Activated CD4-positive, alpha-beta T cell treated with anti-CD3 and anti-CD28 coated beads, Interleukin-2, amount 50 U/mL, for 4 hours (primary cell): ENCODE data around the gene EPC2.
"Not testable (repeated sequence)": the region's sequence is repeated elsewhere in the genome, so short reads cannot be mapped to it uniquely, and the experiment has no call there.

Experiments
- DNase-seq, 2 experiments: peaks; one replicate each; pipeline ENCODE4 v3.0.0-alpha.2; 2020

EPC2 gene

DNA sequence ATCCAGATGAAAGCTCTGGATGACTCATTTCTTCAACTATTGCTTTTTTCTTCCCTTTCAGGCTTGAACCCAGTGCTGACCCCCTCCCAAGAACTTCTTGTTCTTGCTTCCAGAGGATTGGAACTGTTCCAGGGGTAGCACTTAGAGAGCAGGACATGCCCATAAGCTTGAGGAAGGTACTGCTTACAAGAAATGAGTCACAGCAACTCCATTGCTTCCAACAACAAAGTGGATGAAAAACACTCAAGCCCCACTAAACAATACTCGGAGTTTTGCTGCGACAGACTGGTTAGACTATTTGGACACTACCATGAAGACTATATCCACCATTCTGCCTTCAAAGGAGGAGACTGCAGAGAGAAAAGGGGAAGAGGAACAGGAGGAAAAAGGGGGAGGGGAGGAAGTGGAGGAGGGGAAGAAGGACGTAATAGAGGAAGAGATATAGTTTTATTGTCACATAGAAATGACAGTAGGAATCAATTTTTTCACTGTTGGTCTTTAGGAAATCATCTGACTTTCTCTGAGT lies 1.6 kb upstream of the EPC2 start:
- DNase-seq = no peak

GRCh38 chr2:148643421-148643820 lies 1.1 kb upstream of the EPC2 start:
- no peak for DNase-seq

GRCh38 chr2:148644883-148645538 lies 460 bp downstream of the EPC2 start:
- DNase-seq = peak; percentile 90 to 91

- peak; percentile 48 to 49 for DNase-seq
Observed at GRCh38 chr2:148645539-148646230, 1.1 kb downstream of the EPC2 start.

- no peak for DNase-seq
Observed at GRCh38 chr2:148646231-148646559, 1.6 kb downstream of the EPC2 start.

- DNase-seq = not testable (repeated sequence)
Observed at GRCh38 chr2:148647711-148648110, 3.2 kb downstream of the EPC2 start.

DNA sequence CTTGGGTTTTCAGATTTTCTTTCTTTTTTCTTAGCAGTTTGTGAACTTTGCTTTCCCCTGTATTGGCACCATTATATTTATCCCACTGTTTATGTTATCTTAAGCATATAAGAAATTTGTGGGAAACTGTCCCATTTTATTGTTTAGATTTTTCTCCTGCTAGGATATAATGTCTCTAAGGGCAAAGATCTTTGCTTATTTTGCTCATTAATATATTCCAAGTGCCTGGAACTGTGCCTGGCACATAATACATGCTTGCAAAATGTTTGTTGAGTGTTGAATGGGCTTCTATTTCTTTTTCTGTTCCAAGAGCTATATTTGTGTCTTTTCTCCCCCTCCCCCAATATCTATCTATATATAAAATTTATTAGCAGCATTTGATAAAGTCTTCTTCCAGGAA lies 5.4 kb downstream of the EPC2 start:
- DNase-seq = no peak

DNA sequence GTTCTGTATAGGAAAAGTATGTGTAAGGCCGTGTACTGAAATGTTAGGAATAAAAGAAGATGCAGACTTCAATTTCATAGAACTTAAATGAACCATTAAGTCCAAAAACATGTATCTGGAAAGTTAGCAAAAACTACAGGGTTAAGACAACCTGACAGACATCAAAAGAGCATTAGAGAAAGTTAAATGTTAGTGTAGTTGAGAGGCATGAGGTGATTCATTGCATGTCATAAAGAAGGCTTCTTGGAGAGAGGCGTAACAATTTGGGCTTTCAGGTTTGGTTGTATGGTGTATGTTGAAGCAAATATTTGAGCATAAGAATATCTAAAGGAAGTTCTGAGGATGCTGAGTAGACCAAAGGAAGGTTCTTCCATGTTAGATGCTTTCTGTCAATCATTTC lies 6.3 kb downstream of the EPC2 start:
- no peak for DNase-seq

DNA sequence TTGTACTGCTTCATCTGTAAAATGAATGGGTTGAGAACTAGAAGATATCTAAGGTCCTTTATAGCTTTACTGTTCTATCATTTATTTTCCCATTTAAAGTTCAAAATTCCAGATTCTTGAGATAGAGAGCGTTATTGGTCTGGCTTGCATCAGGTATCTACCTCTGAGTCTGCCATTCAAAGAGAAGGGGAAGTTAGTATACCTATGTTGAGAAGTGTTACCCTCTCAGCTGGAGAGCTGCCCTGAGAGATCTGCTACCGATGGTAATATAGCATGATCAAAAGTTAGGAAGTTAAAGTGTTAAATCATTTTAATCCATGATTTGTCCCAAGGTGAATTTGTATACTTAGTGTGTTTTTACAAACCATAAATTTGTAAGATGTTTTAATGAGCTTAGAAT lies 7.4 kb downstream of the EPC2 start:
- DNase-seq = no peak

DNA sequence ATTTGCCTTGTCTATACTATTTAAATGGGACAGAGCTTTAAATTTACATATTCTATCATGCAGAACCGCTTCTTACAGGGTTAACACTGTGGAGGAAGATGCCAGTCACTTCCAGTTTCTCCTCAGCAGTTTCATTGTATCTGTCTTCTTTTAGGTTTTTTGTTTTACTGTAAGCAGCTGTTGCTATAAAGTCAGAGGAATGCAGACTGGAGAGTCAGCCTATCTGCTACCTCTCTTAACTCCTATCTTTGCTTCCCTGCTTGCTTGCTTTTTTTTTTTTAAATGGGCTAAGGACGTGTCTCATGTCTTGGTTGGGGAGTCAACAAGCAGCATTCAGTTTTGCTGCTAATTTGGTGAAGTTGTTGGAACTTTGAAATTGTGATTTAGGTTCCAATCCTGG lies 8.9 kb downstream of the EPC2 start:
- DNase-seq = no peak

DNA sequence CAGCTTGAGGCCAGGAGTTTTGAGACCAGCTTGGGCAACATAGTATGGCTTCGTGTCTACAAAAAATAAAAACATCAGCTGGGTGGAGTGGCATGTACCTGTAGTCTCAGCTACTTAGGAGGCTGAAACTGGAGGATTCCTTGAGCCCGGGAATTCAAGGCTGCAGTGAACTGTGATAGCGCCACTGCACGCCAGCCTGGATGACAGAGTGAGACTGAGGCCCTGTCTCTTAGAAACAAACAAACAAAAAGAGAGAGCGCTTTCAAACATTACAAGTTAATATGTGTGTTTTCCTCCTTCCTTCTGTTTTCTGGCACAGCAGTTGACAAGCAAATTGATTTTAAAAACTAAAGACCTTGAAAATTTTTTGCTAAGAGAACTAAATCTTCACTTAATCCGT lies 9.9 kb downstream of the EPC2 start:
- no peak for DNase-seq

DNA sequence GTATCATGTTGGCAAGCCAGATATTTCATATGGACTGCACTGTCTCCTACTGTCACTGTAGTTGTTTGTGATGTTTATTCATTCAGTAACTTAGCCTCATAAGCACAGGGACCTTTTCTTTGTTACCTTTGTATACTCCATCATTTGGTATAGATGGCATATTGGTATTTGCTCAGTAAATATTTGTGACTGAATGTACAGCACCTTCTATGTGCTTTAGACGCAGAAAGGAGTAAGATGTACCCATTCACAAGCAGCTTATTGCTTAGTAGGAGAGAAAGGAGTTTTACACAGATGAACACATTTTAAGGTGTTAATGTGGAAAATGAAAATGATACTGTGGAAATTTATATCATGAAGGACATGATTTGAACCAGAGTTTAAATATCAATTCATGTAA lies 12.0 kb downstream of the EPC2 start:
- no peak for DNase-seq

GRCh38 chr2:148658807-148659722 lies 14.5 kb downstream of the EPC2 start:
- no peak for DNase-seq

DNA sequence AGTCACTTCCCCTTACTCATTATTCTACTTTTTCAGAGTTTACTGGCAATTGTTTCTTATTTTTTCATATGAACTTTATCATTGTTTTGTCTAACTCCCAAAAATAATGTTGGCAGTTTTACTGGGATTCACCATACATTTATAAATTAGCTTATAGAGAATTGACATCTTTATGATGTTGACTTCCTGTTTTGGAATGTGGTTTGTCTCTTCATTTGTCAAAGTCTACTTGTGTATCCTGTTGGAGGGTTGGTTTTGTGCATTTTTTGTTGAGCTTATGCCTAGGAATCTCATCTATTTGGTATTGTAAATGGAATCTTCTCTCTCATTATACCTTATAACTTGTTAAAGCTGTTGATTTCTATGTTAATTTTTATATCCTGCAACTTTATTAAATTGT lies 16.4 kb downstream of the EPC2 start:
- no peak for DNase-seq

DNA sequence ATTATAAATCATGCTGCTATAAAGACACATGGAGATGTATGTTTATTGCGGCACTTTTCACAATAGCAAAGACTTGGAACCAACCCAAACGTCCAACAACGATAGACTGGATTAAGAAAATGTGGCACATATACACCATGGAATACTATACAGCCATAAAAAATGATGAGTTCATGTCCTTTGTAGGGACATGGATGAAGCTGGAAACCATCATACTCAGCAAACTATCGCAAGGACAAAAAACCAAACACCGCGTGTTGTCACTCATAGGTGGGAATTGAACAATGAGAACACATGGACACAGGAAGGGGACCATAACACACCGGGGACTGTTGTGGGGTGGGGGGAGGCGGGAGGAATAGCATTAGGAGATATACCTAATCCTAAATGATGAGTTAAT lies 17.8 kb downstream of the EPC2 start:
- DNase-seq = not testable (repeated sequence)

DNA sequence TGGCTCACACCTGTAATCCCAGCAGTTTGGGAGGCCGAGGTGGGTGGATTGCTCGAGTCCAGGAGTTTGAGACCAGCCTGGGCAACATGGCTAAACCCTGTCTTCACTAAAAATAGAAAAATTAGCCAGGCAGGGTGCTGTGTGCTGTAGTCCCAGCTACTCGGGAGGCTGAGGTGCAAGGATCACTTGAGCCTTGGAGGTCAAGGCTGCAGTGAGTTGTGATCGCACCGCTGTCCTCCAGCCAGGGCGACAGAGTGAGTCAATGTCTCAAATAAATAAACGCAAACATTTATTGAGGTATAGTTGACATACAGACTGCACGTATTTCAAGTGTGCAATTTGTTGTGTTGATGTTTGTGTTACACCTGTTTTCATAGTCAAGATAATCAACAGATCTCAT lies 19.7 kb downstream of the EPC2 start:
- no peak for DNase-seq

- no peak for DNase-seq
Observed at GRCh38 chr2:148666555-148666954, 22.0 kb downstream of the EPC2 start.

DNA sequence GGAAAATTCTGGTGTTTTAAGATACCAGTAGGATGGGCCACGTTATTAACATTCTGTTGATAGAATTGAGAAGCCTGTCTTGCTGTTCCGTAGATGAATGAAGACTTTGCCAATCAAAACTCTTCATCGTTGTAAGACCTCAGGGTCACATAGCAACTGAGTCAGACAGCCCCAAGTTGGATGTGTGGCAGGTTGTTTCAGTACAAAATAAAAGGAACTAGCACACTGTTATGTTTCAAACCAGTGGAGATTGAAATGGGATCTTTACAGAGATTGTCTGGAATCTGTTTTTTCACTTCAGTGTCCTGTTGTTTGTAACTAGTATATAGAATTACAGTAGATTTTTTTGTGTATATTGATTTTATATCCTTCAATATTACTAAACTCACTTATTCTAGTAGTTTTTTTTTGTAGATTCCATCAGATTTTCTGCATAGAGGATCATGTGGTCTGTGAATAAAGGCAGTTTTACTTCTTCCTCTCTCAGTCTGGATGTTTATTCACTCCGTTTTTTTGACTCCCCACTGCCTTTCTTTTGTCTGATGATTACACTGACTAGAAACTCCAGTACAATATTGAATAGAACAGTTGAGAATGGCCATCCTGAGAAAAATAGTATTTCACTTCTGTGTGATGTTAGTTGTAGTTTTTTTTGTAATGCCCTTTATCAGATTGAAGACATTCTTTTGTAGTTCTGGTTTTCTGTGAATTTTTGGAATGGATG lies 22.7 kb downstream of the EPC2 start:
- DNase-seq = no peak

DNA sequence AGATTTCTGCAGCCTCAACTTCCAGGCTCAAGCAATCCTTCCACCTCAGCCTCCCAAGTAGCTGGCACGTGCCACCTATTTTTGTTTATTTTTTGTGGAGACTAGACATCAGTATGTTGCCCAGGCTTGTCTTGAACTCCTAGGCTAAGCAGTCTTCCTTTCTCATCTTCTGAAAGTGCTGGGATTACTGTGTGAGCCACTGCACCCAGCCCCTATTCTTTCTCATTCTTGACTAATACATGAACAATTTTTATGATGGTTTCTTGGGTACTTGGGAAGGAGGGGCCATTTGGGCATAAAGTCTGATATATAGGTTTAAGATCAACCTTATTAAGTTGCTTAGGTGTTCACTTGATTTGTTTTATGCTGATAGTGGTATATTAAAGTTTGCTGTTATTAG lies 26.2 kb downstream of the EPC2 start:
- DNase-seq = no peak

DNA sequence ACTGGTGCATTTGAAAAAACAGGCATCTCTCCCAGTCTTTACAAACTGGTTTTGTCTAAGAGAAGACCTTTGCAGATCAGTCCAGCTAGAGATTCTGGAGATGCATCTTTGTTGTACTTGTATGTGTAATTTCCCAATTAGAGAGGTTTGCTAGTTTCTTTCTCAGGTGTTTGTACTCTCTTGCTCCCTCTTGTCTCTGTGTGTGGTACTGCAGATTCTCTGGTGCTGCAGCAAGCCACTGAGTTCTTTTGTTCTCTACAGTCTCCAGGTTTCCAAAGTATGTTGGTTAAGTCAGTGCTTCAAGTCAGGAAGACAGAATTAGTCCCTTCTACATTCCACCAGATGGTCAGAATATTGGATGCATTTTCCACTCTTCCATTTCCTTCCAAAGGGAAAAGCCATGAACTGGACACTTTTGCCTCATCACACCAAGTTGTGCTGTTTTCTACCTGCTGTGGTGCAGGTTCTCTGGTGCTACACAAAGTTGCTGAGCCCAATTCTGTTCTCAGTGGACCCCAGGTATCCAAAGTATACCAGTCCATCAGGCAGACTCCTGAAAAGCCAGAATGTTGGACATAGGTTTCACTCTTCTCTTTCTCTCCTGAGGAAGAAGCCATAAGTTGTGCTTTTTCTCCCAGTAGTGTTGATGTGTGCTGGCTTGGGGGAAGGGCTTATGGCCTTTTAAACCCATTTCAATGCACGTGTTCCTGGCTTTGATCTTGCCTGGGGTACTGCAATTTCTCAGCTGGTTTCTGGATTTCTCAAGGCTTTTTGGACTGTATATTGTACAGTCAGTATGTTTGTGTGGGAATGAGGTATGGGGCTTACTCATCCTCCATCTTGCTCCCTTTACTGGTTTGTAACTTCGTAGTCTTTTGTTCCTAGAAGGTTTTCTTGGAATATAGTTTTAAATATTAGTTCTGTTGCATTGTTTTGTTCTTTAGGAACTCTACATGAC lies 29.8 kb downstream of the EPC2 start:
- peak; percentile 18 to 24 for DNase-seq

- DNase-seq = no peak
Observed at GRCh38 chr2:148675708-148676107, 31.2 kb downstream of the EPC2 start.
